H1 (cell line): ENCODE measurements around the gene PIM1. TPM values are rescaled to one million over a fixed set of nuclear protein-coding genes. Genes with fewer than 3 reads are reported as not detected.

ENCODE experiments used
- ASH2L ChIP-seq: fragments of 200-600, 300-600 bp; sonication (generic); IDR thresholded peaks from one replicate; pipeline ENCODE4 v1.7.1; 2017; ENCODE audit warnings: low read length
- BCL11A ChIP-seq, 2 experiments: IDR thresholded peaks; one replicate each; pipeline ENCODE4 v1.6.1; 2011; ENCODE audit warnings: low read depth in 2 of 2, low read length in 2 of 2, mild to moderate bottlenecking in 2 of 2
- CBX8 ChIP-seq: fragments of 300-800, 300-1000 bp; sonication (generic); IDR thresholded peaks from 2 replicates; pipeline ENCODE4 v1.7.1; 2016; ENCODE audit warnings: low read depth, low read length, borderline replicate concordance
- CREB1 ChIP-seq: IDR thresholded peaks from 2 replicates; pipeline ENCODE4 v1.6.1; 2012; ENCODE audit warnings: inconsistent platforms
- CTCF ChIP-seq, 3 experiments: IDR thresholded peaks; 1 replicate in 2 of 3; 2 replicates in 1 of 3; pipeline versions ENCODE4 v1.5.1 to v1.6.1; 2011; ENCODE audit warnings: low read length in 3 of 3, mild to moderate bottlenecking in 3 of 3, inconsistent platforms in 2 of 3, low read depth in 1 of 3, moderate library complexity in 1 of 3; ENCODE audit not compliant: insufficient read depth in 1 of 3; ENCODE audit errors: control extremely low read depth in 1 of 3
- E2F6 ChIP-seq: IDR thresholded peaks from 2 replicates; pipeline ENCODE4 v1.6.1; 2012; ENCODE audit warnings: inconsistent platforms
- HDAC2 ChIP-seq, 2 experiments: fragments of 300-600 bp in 1 of 2; sonication (generic) in 1 of 2; IDR thresholded peaks; 2 replicates each; pipeline ENCODE4 v1.6.1; 2011 to 2012; ENCODE audit warnings: low read depth in 2 of 2, low read length in 2 of 2, mild to moderate bottlenecking in 2 of 2, moderate library complexity in 2 of 2, borderline replicate concordance in 1 of 2, inconsistent platforms in 1 of 2
- HDAC6 ChIP-seq: IDR thresholded peaks from one replicate; pipeline ENCODE4 v1.7.1; 2012; ENCODE audit warnings: low read depth, mild to moderate bottlenecking, inconsistent platforms, low read length, moderate library complexity
- JUN ChIP-seq: IDR thresholded peaks from 2 replicates; pipeline ENCODE4 v1.6.1; 2011; ENCODE audit warnings: low read depth, mild to moderate bottlenecking, improper control_type of control experiment, low read length
- KDM1A ChIP-seq: fragments of 200-600, 300-600 bp; sonication (generic); IDR thresholded peaks from 2 replicates; pipeline ENCODE4 v1.7.1; 2016; ENCODE audit warnings: mild to moderate bottlenecking, low read length, borderline replicate concordance
- MAX ChIP-seq: IDR thresholded peaks from 2 replicates; pipeline ENCODE4 v1.6.1; 2012; ENCODE audit warnings: inconsistent platforms
- PHF8 ChIP-seq: fragments of 200-600 bp; sonication (generic); conservative IDR thresholded peaks from 2 replicates; pipeline ENCODE4 v1.7.1; 2012; ENCODE audit warnings: low read depth, mild to moderate bottlenecking, inconsistent platforms, low read length, moderate library complexity
- POLR2A ChIP-seq, 2 experiments: IDR thresholded peaks; 1 replicate in 1 of 2; 2 replicates in 1 of 2; pipeline ENCODE4 v1.6.1; 2011; ENCODE audit warnings: low read depth in 2 of 2, low read length in 2 of 2, mild to moderate bottlenecking in 2 of 2; ENCODE audit errors: control extremely low read depth in 1 of 2
- POLR2AphosphoS5 ChIP-seq: IDR thresholded peaks from 2 replicates; pipeline ENCODE4 v1.6.1; 2011; ENCODE audit warnings: low read depth, low read length
- RBBP5 ChIP-seq: IDR thresholded peaks from 2 replicates; pipeline ENCODE4 v1.7.1; 2012; ENCODE audit warnings: low read depth, mild to moderate bottlenecking, inconsistent platforms, low read length, moderate library complexity, borderline replicate concordance
- RXRA ChIP-seq: IDR thresholded peaks from 2 replicates; pipeline ENCODE4 v1.6.1; 2011; ENCODE audit warnings: low read depth, mild to moderate bottlenecking, low read length, moderate library complexity; ENCODE audit not compliant: insufficient read depth
- SRF ChIP-seq: IDR thresholded peaks from 2 replicates; pipeline ENCODE4 v1.6.1; 2011; ENCODE audit warnings: mild to moderate bottlenecking, low read depth, low read length, moderate library complexity
- TAF1 ChIP-seq: IDR thresholded peaks from 2 replicates; pipeline ENCODE4 v1.6.1; 2011; ENCODE audit warnings: mild to moderate bottlenecking, low read depth, low read length
- TEAD4 ChIP-seq: IDR thresholded peaks from 2 replicates; pipeline ENCODE4 v1.6.1; 2012; ENCODE audit warnings: low read depth, low read length, inconsistent platforms, mixed read lengths
- ZNF274 ChIP-seq: IDR thresholded peaks from 2 replicates; pipeline ENCODE4 v1.7.0; 2012; ENCODE audit warnings: low read length, borderline replicate concordance; ENCODE audit errors: extremely low read depth
- polyA plus RNA-seq, 7 experiments: library from polyadenylated mRNA; depleted of rRNA in 3 of 7; stranded (reverse) in 5 of 7; unstranded in 2 of 7; fragments of >200 nt in 5 of 7; fragments of 200-250 nt in 2 of 7; gene quantifications; 1 replicate in 5 of 7; 2 replicates in 1 of 7; 4 replicates in 1 of 7; pipeline versions ENCODE4 v1.2.1 to v1.2.3, GENCODE V29; 2011 to 2013; ENCODE audit warnings: missing spikeins in 2 of 7, mixed read lengths in 2 of 7
- total RNA-seq: library from RNA; stranded (reverse); fragmentation: NEBNext Ultra II Directional; extraction: Animal tissue kit (Norgen Biotek cat#: 25700); gene quantifications from 2 replicates; pipeline ENCODE4 v1.2.1, GENCODE V29; 2021

Gene PIM1
- total and polyA plus RNA-seq, 2 of the 8 experiments (the other 6 are each of a cell fraction or from before 2014, with no cell fraction given): 25.5 to 94.9 TPM

- TF ChIP-seq E2F6 (peak; percentile 69; the same call in 1 of the 2 replicates), CREB1 (peak; percentile 39; the same call in 1 of the 2 replicates), SRF (no peak), TEAD4 (peak; percentile 98), CBX8 (no peak), CTCF (IDR thresholded peaks at IDR 0.05; ENCODE audit: control extremely low read depth in 1 of 3, insufficient read depth in 1 of 3, low read depth in 1 of 3, low read length in 3 of 3) (no peak), PHF8 (no peak; the same call in 1 of the 2 replicates), RXRA (no peak), RBBP5 (no peak), JUN (peak; percentile 89), POLR2A (IDR thresholded peaks at IDR 0.05; ENCODE audit: control extremely low read depth in 1 of 2, low read depth in 2 of 2, low read length in 2 of 2) (peak in 1 of 2 experiments; percentile 95; a peak in 2 of 3 replicates), ZNF274 (no peak), MAX (peak; percentile 79), HDAC2 (IDR thresholded peaks at IDR 0.05; ENCODE audit: borderline replicate concordance in 1 of 2, low read depth in 2 of 2, low read length in 2 of 2) (peak; percentile 38 to 90; a peak in 1 of 4 replicates), ASH2L (no peak), HDAC6 (no peak), KDM1A (no peak), BCL11A (IDR thresholded peaks at IDR 0.05; ENCODE audit: low read depth in 2 of 2, low read length in 2 of 2) (peak in 1 of 2 experiments; percentile 2), POLR2AphosphoS5 (peak; percentile 87; the same call in 1 of the 2 replicates), TAF1 (peak; percentile 91)
Observed at GRCh38 chr6:37137201-37138090, 32.5 kb upstream of the PIM1 start (continued).
